22Rv1 (cell line): ENCODE measurements around the gene ZYX.
"Not testable (repeated sequence)": the region's sequence is repeated elsewhere in the genome, so short reads cannot be mapped to it uniquely, and the experiment has no call there.

Source experiments
- CTCF ChIP-seq: fragments of 450-650 bp; IDR thresholded peaks from 2 replicates; pipeline ENCODE4 v1.5.1; 2017; ENCODE audit warnings: mild to moderate bottlenecking
- ZFX ChIP-seq: fragments of 450-650 bp; IDR thresholded peaks from 2 replicates; pipeline ENCODE4 v1.6.1; 2017; ENCODE audit warnings: antibody characterized with exemption, borderline replicate concordance

DNA sequence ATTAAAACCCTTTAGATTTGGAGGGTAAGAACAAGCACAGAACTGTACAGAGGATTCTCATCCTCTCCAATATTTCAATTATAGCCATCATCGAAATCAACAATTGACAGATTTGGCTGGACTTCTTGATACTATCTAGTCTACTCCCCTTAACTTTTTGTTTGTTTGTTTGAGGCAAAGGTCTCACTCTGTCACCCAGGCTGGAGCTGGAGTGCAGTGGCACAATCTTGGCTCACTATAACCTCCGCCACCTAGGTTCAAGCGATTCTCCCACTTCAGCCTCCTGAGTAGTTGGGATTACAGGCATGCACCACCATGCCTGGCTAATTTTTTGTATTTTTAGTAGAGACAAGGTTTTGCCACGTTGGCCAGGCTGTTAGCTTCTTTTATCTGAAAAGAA lies 21.1 kb downstream of the ZYX start:
- TF ChIP-seq CTCF, ZFX: not testable (repeated sequence)
